ENCODE measurements around the gene FGF9.

Gene FGF9

GRCh38 chr13:21719463-21719862 lies 48.6 kb downstream of the FGF9 start:
- no peak for DNase-seq

GRCh38 chr13:21723807-21724505 lies 53.1 kb downstream of the FGF9 start:
- DNase-seq = no peak

GRCh38 chr13:21730186-21730880 lies 59.5 kb downstream of the FGF9 start:
- no peak for DNase-seq

GRCh38 chr13:21733475-21734263 lies 62.8 kb downstream of the FGF9 start:
- no peak for DNase-seq

GRCh38 chr13:21734961-21735360 lies 64.1 kb downstream of the FGF9 start:
- no peak for DNase-seq

GRCh38 chr13:21735701-21736401 lies 65.0 kb downstream of the FGF9 start:
- DNase-seq = no peak

- DNase-seq = no peak
Measured at GRCh38 chr13:21736926-21737325, 66.1 kb downstream of the FGF9 start.

- DNase-seq = no peak
Measured at GRCh38 chr13:21738630-21739029, 67.8 kb downstream of the FGF9 start.

- DNase-seq = no peak
Measured at GRCh38 chr13:21739771-21740170, 68.9 kb downstream of the FGF9 start.

- no peak for DNase-seq
Measured at GRCh38 chr13:21741396-21741979, 70.6 kb downstream of the FGF9 start.

- DNase-seq = no peak
Measured at GRCh38 chr13:21742096-21742495, 71.2 kb downstream of the FGF9 start.

- DNase-seq = no peak
Measured at GRCh38 chr13:21744149-21744548, 73.3 kb downstream of the FGF9 start.

GRCh38 chr13:21745307-21745706 lies 74.4 kb downstream of the FGF9 start:
- DNase-seq = no peak

GRCh38 chr13:21747456-21747855 lies 76.6 kb downstream of the FGF9 start:
- no peak for DNase-seq

GRCh38 chr13:21748166-21748565 lies 77.3 kb downstream of the FGF9 start:
- DNase-seq = no peak

GRCh38 chr13:21749410-21749809 lies 78.5 kb downstream of the FGF9 start:
- DNase-seq = no peak

- DNase-seq = no peak
Measured at GRCh38 chr13:21752501-21752900, 81.6 kb downstream of the FGF9 start.

- no peak for DNase-seq
Measured at GRCh38 chr13:21753117-21753729, 82.3 kb downstream of the FGF9 start.

Data from activated CD4-positive, alpha-beta T cell treated with anti-CD3 and anti-CD28 coated beads for 1 hour (primary cell).